HG02981 (cell line): ENCODE results near the gene ZCCHC7.

ENCODE experiments used
- ATAC-seq: cut with Tn5 transposase; IDR thresholded peaks from one replicate; pipeline ENCODE4 v1.9.1; 2021; ENCODE audit warnings: mild to moderate bottlenecking, moderate library complexity; ENCODE audit not compliant: unreplicated experiment

ZCCHC7 gene

GRCh38 chr9:37328556-37329227 is 208.3 kb downstream of the ZCCHC7 start:
- no peak for ATAC-seq

DNA sequence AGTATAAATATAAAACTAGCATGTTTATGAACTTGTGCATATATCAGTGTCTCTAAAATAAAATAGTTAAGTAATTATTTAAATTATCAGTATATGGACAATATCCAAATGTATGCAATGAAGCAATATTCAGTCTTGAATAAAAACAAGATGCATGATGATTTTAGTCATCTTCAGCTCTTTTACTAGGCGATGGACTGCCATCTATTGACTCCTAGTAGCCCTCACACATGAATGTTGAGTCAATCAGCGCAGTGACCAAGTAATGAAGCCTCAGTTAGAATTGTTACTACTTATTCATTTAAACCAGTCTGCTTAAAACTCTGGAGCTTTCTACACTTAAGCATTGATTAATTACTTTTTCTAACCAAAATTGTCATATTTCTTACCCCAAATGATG is 209.2 kb downstream of the ZCCHC7 start:
- ATAC-seq = no peak

DNA sequence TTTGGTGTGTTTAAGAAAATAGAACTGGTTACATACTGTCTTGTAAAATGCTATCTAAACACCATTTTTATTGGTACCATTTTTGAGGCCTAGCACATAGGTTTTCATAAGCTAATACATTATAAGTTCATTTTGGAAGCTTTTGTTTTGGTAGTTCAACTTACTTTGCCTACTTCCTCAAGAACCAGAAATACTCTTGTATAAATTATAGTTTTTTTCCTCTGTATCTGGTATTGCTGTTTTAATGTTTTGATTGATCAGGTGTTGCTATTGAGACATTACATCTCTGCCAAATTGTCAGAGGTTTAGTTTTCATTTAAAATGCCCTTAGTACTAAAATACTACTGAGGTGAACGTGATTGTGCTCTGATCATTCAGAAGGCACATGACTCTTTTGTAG is 211.5 kb downstream of the ZCCHC7 start:
- no peak for ATAC-seq

- no peak for ATAC-seq
These were observed 212.2 kb downstream of the ZCCHC7 start for GRCh38 chr9:37332578-37332977.

- ATAC-seq = no peak
These were observed 212.9 kb downstream of the ZCCHC7 start for GRCh38 chr9:37333288-37333687.

DNA sequence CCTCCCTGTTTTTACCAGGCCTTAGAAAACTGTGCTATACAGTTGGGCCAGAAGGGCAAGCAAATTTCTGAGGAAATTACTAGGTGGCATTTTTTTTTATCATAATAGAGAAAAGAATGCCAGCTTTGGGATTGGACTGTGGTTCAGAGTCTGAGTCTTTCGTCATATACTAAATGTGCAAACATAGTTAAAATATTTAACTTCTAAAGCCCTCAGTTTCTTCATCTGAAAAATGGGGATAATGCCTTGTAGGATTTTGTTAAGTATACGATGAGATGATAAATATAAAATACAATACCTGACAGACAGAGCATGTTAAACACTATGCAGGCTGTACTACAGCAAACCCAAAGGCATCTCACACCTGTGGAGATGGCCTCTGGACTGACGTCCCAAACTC is 214.9 kb downstream of the ZCCHC7 start:
- no peak for ATAC-seq

- no peak for ATAC-seq
These were observed 215.8 kb downstream of the ZCCHC7 start for GRCh38 chr9:37336150-37336549.

DNA sequence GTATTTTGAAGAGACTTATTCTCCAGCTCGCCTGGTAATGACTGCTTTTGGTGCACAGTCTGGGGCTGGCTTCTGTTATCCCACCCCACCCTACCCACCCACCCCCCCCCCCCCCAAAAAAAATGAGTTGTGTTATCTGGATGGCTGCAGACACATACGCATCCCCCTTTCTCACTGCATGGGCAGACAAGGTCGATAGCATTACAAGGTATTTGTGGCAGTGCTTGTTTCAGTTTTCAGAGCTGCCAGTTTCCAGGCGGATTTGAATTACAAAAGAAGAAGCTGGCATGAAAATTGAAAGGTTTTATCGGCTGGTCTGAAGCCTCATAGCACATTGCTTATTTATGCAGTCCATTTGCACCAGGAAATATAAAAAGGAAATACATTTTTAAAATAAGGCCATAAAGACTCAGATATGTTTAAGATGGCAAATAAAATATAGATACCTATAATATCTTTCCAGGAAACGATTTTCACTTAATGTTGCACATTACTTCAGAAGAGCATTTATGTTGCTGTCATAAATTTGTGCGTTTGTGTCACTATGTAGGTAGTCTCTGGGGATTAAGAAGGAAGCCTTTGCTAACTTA is 217.0 kb downstream of the ZCCHC7 start:
- no peak for ATAC-seq

- ATAC-seq = no peak
These were observed 217.8 kb downstream of the ZCCHC7 start for GRCh38 chr9:37338218-37338617.

DNA sequence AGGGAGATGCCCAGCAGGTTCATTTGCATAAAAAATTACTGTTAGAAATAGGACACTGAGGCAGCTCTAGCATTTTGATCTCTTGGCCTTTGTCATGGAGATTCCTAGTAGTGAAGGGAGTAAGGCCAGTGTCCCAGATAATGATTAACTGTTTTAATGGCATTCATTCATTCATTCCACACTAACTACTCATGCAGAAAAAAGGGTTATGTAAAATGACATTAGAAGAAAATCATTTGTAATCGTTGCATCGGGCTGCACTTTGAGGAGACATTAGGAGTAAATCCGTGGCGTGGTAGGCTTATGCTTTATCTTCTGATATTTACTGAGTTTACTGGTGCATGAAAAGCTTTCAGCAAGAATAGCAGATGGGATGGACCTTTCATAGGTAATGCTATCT is 219.5 kb downstream of the ZCCHC7 start:
- ATAC-seq = no peak

GRCh38 chr9:37340961-37341360 is 220.6 kb downstream of the ZCCHC7 start:
- no peak for ATAC-seq

DNA sequence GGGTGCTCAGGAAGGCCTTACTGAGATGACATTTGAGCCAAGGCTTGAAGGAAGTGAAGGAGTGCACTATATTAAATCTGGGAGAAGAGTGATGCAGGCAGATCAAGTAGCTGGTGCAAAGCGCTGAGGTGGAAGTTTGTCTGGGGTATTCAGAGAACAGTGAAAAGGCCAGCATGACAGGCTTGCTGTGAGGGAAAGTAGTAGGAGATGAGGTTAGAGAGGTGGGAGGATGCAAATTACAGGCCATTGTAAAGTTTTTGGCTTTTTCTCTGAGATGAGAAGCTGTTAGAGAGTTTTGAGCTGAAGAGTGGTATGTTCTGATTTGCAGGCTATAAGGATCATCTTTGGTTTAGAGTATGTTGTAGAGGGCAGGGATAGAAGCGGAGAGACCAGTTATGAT is 221.3 kb downstream of the ZCCHC7 start:
- no peak for ATAC-seq

- no peak for ATAC-seq
These were observed 222.1 kb downstream of the ZCCHC7 start for GRCh38 chr9:37342493-37342892.

DNA sequence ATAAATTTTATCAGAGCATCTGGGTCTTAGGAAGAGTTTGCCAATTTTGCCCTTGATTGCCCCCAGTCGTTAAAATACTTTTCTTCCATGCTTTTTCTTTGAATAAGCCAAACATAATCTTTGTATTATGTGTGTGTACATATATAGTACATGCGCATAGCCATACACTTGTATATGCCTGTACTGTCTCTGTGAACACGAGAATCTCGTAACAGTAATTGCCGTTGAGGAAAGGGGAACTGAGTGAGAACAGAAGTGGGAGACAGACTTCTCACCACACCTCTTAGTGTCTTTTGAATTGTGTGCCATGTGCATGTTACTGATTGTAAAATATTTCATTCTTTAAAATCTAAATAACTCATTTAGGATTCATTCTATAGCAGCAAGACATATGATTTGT is 222.5 kb downstream of the ZCCHC7 start:
- ATAC-seq = no peak

DNA sequence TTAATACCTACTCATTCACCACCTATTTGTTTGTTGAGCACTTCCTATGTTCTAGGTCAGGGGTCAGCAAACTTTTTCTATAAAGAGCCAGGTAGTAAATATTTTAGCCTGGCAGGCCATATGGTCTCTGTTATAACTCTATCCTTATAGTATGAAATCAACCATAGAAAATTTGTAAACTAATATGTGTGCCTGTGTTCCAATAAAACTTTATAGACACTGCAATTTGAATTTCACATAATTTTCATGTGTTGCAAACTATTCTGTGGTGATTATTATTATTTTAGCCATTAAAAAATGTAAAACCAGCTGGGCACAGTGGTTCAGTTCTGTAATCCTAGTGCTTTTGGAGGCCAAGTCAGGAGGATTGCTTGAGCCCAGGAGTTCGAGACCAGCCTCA is 223.3 kb downstream of the ZCCHC7 start:
- ATAC-seq = no peak

DNA sequence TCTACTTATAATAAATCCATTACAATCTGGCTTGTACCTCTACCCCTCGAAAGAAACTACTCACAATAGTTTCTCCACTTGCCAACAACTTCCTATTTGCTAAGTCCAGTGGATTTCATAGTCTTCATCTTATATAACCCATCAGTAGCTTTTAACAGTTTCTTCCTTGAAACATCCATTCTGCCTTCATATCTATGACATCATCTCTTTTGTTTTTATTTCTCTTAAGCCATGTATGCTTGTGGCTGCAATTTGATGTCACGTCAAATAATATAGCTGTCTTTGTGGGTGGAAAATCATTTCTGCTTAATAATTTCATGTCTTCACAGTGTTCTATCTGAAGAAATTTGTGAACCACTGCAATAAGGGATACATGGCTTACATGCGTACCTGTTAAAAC is 224.7 kb downstream of the ZCCHC7 start:
- no peak for ATAC-seq

DNA sequence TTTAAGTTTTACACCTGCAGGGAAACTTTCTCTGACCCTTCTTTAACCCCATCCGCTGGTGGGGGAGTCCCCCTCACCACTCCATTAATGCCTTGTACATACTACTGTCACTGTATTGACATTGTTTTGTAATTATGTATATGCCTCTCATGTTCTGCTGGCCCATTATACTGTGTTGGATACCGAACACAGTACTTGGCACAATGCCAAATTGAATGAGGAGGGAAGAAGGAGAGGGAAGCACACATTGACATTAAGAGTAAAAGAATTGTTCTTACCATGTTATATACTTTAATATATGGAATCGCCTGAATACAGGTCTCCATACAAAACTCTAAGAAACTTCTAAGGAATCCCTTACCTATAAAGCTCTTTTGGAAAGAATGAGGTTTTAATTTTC is 228.5 kb downstream of the ZCCHC7 start:
- no peak for ATAC-seq

GRCh38 chr9:37350486-37351190 is 230.3 kb downstream of the ZCCHC7 start:
- no peak for ATAC-seq

GRCh38 chr9:37353791-37354190 is 233.4 kb downstream of the ZCCHC7 start:
- ATAC-seq = no peak

GRCh38 chr9:37362430-37362829 is 242.1 kb downstream of the ZCCHC7 start:
- no peak for ATAC-seq

DNA sequence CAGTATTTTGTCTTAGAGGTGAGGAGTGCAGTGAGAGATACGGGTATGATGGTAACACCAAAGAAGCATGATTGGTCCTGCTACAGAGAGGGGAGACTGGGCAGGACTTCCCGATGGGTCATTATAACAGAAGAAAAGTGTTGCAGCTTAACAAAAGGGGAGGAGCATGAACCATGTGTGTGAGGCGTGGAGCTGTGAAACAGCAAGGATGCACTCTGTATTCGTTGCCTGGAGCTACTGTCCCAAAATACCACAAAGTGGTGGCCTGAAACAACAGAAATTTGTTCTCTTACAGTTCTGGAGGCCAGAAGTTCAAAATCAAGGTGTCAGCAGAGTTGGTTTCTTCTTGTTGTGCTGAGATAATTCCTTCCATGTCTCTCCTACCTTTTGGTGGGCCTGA is 242.8 kb downstream of the ZCCHC7 start:
- ATAC-seq = no peak

DNA sequence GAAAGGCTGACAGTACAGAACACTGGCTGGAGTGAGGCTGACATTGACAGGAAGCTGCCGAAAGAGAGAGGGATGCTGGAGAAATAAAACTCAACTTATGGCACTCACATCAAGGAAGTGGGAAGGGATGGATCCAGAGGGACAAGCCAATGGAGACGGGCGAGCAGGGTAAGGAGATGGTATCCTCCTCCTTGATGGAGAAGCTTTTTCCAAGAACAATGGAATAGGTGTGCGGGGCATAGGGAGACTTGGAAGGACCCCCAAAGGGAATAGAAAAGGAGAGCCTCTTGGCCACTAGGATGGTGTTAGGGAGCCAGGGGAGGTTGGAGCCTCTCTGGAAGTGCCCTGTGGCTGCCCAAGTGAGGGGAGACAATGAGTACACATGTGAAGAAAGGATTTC is 243.8 kb downstream of the ZCCHC7 start:
- no peak for ATAC-seq
